Stimulated activated CD4-positive, alpha-beta T cell treated with anti-CD3 and anti-CD28 coated beads, Interleukin-4, amount 100 ng/mL, for 24 hours (primary cell): ENCODE data around the gene C6orf132.
"Not testable (repeated sequence)": the region's sequence is repeated elsewhere in the genome, so short reads cannot be mapped to it uniquely, and the experiment has no call there.

Experiments used
- DNase-seq: peaks from one replicate; pipeline ENCODE4 v3.0.0-alpha.2; 2020

C6orf132 gene

GRCh38 chr6:42142118-42142835, at the start of gene C6orf132:
TSS of gene C6orf132 (minus strand) at chr6:42142620. CDS start at chr6:42142444, 176 bp downstream.
- no peak for DNase-seq

GRCh38 chr6:42190554-42191183, 48.2 kb upstream of the C6orf132 start:
- DNase-seq = no peak

GRCh38 chr6:42188406-42188805, 46.0 kb upstream of the C6orf132 start:
- no peak for DNase-seq

- no peak for DNase-seq
These were observed 43.2 kb upstream of the C6orf132 start for GRCh38 chr6:42185597-42185996.

- no peak for DNase-seq
These were observed 42.1 kb upstream of the C6orf132 start for GRCh38 chr6:42184475-42184874.

- no peak for DNase-seq
These were observed 39.7 kb upstream of the C6orf132 start for GRCh38 chr6:42182101-42182500.

- peak; percentile 9 for DNase-seq
These were observed 37.5 kb upstream of the C6orf132 start for GRCh38 chr6:42179945-42180313.

GRCh38 chr6:42179261-42179944, 37.0 kb upstream of the C6orf132 start:
- DNase-seq = no peak

GRCh38 chr6:42177514-42178364, 35.3 kb upstream of the C6orf132 start:
- no peak for DNase-seq

- no peak for DNase-seq
These were observed 34.6 kb upstream of the C6orf132 start for GRCh38 chr6:42176981-42177380.

GRCh38 chr6:42175860-42176259, 33.4 kb upstream of the C6orf132 start:
- no peak for DNase-seq

- no peak for DNase-seq
These were observed 30.7 kb upstream of the C6orf132 start, which contains the start of gene GUCA1A for GRCh38 chr6:42173101-42173500. TSS of gene GUCA1A (plus strand) at chr6:42173364. CDS start at chr6:42173614, 250 bp downstream.

- DNase-seq = no peak
These were observed 29.6 kb upstream of the C6orf132 start for GRCh38 chr6:42171813-42172581.

GRCh38 chr6:42169780-42170179, 27.4 kb upstream of the C6orf132 start:
- not testable (repeated sequence) for DNase-seq

- DNase-seq = no peak
These were observed 26.2 kb upstream of the C6orf132 start for GRCh38 chr6:42168650-42169049.

GRCh38 chr6:42166444-42167141, 24.2 kb upstream of the C6orf132 start:
- peak; percentile 83 for DNase-seq

GRCh38 chr6:42165016-42165415, 22.6 kb upstream of the C6orf132 start:
- DNase-seq = no peak

- DNase-seq = no peak
These were observed 21.6 kb upstream of the C6orf132 start for GRCh38 chr6:42163981-42164380.

- no peak for DNase-seq
These were observed 20.4 kb upstream of the C6orf132 start for GRCh38 chr6:42162812-42163211.

- no peak for DNase-seq
These were observed 20.0 kb upstream of the C6orf132 start for GRCh38 chr6:42162384-42162783.

- no peak for DNase-seq
These were observed 17.1 kb upstream of the C6orf132 start for GRCh38 chr6:42159431-42160024.
